ENCODE data around the gene MRPL20. TPM values are rescaled to one million over a fixed set of nuclear protein-coding genes. Genes with fewer than 3 reads are reported as not detected.
"Not testable (repeated sequence)": the region's sequence is repeated elsewhere in the genome, so short reads cannot be mapped to it uniquely, and the experiment has no call there.

MRPL20 gene
- total RNA-seq, 1 donor from 2014 or later: 132 TPM

GRCh38 chr1:1426496-1427105 is 19.5 kb upstream of the MRPL20 start:
- DNase-seq (ENCODE audit: low read depth, low spot score): no peak

- no peak for DNase-seq (ENCODE audit: low read depth, low spot score)
These were observed 18.8 kb upstream of the MRPL20 start for GRCh38 chr1:1425753-1426495.

GRCh38 chr1:1425426-1425752 is 18.3 kb upstream of the MRPL20 start:
- no peak for DNase-seq (ENCODE audit: low read depth, low spot score)

GRCh38 chr1:1424707-1425106 is 17.6 kb upstream of the MRPL20 start:
- no peak for DNase-seq (ENCODE audit: low read depth, low spot score)

GRCh38 chr1:1423245-1423597 is 16.1 kb upstream of the MRPL20 start:
- no peak for DNase-seq (ENCODE audit: low read depth, low spot score)

GRCh38 chr1:1422465-1423244 is 15.6 kb upstream of the MRPL20 start:
- no peak for DNase-seq (ENCODE audit: low read depth, low spot score)

GRCh38 chr1:1421907-1422464 is 14.9 kb upstream of the MRPL20 start:
- no peak for DNase-seq (ENCODE audit: low read depth, low spot score)

- DNase-seq (ENCODE audit: low read depth, low spot score): no peak
These were observed 14.2 kb upstream of the MRPL20 start, which contains the start of gene ANKRD65 for GRCh38 chr1:1421147-1421906. TSS of gene ANKRD65 (minus strand) at chr1:1421276. CDS start at chr1:1421005, 271 bp downstream.

- DNase-seq (ENCODE audit: low read depth, low spot score): no peak
These were observed 13.6 kb upstream of the MRPL20 start for GRCh38 chr1:1420654-1421141.

- no peak for DNase-seq (ENCODE audit: low read depth, low spot score)
These were observed 12.9 kb upstream of the MRPL20 start for GRCh38 chr1:1419813-1420653.

- DNase-seq (ENCODE audit: low read depth, low spot score): no peak
These were observed 12.3 kb upstream of the MRPL20 start for GRCh38 chr1:1419363-1419812.

GRCh38 chr1:1418464-1419362 is 11.6 kb upstream of the MRPL20 start:
- DNase-seq (ENCODE audit: low read depth, low spot score): no peak

- not testable (repeated sequence) for DNase-seq (ENCODE audit: low read depth, low spot score)
These were observed 10.9 kb upstream of the MRPL20 start for GRCh38 chr1:1417825-1418463.

GRCh38 chr1:1417396-1417795 is 10.3 kb upstream of the MRPL20 start:
- DNase-seq (ENCODE audit: low read depth, low spot score): not testable (repeated sequence)

GRCh38 chr1:1415751-1416150 is 8.7 kb upstream of the MRPL20 start:
- DNase-seq (ENCODE audit: low read depth, low spot score): no peak

- DNase-seq (ENCODE audit: low read depth, low spot score): not testable (repeated sequence)
These were observed 5.3 kb upstream of the MRPL20 start for GRCh38 chr1:1412311-1412902.

- no peak for DNase-seq (ENCODE audit: low read depth, low spot score)
These were observed 4.5 kb upstream of the MRPL20 start for GRCh38 chr1:1411626-1412025.

GRCh38 chr1:1410238-1410637 is 3.1 kb upstream of the MRPL20 start:
- not testable (repeated sequence) for DNase-seq (ENCODE audit: low read depth, low spot score)
